GM10248 (cell line): ENCODE results near the gene TMEM120B.

ENCODE experiments used
- CTCF ChIA-PET: fragments of 300-600 bp; sonication (Branson Sonifier 250); formaldehyde crosslinking; extraction: SDS; loops from one replicate; lab custom pipeline; 2021; ENCODE audit warnings: antibody characterized with exemption; lab: Yijun Ruan, JAX
- POLR2A ChIA-PET: fragments of 350-650 bp; sonication (Branson Sonifier 250); formaldehyde crosslinking; extraction: SDS; loops from one replicate; lab custom pipeline; 2020; ENCODE audit warnings: antibody characterized with exemption; lab: Yijun Ruan, JAX
- DNase-seq: peaks from one replicate; pipeline ENCODE4 v3.0.0; 2012; ENCODE audit errors: extremely low spot score
- TF ChIP-seq, protein P1 (sequence below): IDR thresholded peaks from 2 replicates; pipeline ENCODE4 v1.5.1; 2012; ENCODE audit warnings: mild to moderate bottlenecking, low read depth; ENCODE audit errors: extremely low read depth, missing control alignments, control extremely low read depth

TMEM120B gene

DNA sequence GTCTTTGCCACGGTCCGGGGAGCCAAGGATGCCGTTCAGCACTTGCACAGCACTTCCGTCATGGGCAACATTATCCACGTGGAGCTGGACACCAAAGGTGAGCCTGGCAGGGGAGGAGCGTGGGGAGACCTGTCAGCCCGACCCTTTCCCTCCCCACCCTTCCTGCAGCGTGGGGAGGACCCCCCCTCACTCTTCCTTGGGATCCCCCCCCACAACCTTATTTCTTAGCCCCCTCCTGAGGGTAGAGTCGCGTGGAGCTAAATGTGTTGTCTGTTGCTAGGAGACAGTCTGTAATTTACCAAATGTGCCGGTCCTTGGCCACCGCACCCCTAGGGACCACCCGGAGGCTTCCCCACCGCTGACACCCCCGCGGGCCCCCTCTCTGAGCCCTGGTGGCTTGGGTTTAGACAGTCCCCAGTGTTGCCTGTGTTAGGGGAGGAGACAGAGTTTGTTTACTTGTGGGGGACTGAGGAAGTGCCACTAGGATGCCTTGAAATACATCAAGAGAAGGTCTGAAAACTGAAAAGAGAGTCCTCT is 93.5 kb downstream of the TMEM120B start:
- TF ChIP-seq, protein P1, sequence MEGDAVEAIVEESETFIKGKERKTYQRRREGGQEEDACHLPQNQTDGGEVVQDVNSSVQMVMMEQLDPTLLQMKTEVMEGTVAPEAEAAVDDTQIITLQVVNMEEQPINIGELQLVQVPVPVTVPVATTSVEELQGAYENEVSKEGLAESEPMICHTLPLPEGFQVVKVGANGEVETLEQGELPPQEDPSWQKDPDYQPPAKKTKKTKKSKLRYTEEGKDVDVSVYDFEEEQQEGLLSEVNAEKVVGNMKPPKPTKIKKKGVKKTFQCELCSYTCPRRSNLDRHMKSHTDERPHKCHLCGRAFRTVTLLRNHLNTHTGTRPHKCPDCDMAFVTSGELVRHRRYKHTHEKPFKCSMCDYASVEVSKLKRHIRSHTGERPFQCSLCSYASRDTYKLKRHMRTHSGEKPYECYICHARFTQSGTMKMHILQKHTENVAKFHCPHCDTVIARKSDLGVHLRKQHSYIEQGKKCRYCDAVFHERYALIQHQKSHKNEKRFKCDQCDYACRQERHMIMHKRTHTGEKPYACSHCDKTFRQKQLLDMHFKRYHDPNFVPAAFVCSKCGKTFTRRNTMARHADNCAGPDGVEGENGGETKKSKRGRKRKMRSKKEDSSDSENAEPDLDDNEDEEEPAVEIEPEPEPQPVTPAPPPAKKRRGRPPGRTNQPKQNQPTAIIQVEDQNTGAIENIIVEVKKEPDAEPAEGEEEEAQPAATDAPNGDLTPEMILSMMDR = no peak
- ChIA-PET CTCF (interaction anchor here (12.8 kb wide), 1 partner anchor 11 kb away, joined by 565 read pairs; the partner anchor contains the start of gene RHOF), POLR2A (interaction anchor here (0.5 to 1.9 kb wide), 3 partner anchors 12 to 222 kb away, joined by 3 to 7 read pairs (median 3); partner anchors contain the start of gene RHOF)
- no peak for DNase-seq

DNA sequence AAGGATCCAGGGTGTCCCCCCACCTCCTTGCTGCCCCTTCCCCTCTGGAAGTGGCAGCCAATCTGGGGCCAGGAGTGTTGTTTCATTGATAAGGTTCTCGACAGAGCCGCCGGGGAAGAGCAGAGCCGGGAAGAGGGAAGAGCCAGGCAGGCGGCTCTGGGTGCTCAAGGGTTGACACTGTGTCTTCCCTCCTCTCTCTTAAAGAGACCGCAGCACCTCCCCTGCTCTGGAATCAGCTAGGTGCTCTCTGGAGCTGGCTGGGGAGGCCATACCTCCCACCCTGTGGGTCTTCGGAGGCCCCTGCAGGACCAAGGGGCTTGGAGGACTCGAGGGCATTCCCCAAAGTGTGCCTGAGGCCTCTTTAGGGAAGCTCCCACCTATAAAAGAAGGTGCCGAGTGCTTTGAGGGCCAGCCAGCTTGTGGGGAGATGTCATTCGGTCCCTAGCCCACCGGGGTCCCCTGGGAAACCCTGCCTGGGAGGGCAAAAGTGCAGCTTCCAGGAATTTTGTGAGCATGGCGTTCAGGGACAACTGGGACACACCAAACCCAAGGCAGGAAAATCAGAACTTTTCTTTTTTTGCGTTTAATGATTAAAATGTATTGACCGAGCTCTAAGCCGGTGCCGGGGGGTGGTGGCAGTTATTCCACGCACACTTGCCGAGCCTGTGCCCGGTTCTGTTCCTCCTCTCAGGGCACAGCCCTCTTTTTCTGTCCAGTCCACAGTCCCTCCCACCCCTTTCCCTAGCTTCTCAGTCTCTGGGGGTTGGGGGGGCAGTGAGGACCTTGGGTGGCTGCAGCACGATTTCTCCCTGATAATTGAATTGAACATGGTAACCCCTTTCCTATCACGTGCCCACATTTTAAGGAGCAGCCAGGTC is 94.2 kb downstream of the TMEM120B start:
- ChIA-PET CTCF (interaction anchor here (0.8 to 12.8 kb wide), 2 partner anchors 12 to 82 kb away, joined by 4 to 565 read pairs; partner anchors contain the start of genes PSMD9 and RHOF), POLR2A (interaction anchor here (0.5 to 1.9 kb wide), 3 partner anchors 13 to 221 kb away, joined by 3 to 7 read pairs (median 3); partner anchors contain the start of gene RHOF)

DNA sequence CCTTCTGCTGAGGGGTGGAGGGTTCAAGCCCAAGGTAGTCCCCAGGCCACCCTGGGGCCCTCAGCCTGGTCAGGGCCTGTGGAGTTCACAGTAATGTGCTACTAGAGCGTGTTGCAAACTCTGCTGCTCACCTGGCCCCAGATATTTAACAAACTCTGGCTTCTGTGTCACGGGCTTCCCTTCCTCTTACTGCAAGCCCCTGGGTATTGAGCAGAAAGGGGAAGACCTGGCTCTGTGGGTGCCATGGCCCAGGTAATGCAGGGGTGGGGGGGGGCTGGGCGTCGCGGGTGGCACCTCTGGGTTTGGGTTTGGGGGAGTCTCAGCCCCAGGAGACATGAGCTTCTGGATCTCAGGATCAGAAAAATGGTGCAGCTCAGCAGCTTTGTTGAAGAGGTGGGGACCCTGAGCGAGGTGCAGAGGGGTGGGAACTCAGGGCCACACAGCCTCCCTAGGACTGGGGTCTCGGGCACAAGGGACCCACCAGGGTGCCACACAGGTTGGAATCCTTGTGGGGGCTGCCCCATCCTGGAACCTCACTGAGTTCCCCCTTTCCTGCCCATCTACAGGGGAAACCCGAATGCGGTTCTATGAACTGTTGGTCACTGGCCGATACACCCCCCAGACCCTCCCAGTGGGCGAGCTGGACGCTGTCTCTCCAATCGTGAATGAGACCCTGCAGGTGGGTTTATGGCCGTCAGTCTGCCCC is 95.2 kb downstream of the TMEM120B start:
- no peak for DNase-seq
- ChIA-PET POLR2A (interaction anchor here (0.6 to 1.9 kb wide), 2 partner anchors 14 to 18 kb away, joined by 3 to 7 read pairs; partner anchors contain the start of gene RHOF), CTCF (interaction anchor here (12.8 kb wide), 1 partner anchor 13 kb away, joined by 565 read pairs; the partner anchor contains the start of gene RHOF)
- TF ChIP-seq, protein P1 = no peak

More for the DNA sequence above, 94.2 kb downstream of the TMEM120B start:
- DNase-seq = no peak
- TF ChIP-seq, protein P1 = no peak

DNA sequence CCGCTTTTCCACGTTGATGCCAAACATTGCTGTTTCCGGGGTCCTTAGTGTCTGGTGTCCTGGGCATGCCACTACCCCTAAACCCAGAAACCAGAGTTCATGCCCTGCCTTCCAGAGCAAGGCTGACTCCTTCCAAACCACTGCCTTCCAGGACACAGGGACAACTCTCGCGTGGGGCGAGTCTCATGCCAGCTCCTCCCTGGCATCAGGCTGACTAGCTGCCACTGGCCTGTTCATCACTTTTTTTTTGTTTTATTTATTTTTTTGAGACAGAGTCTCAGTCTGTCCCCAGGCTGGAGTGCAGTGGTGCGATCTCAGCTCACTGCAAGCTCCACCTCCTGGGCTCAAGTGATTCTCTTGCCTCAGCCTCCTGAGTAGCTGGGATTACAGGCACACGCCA is 96.1 kb downstream of the TMEM120B start:
- TF ChIP-seq, protein P1 = no peak
- CTCF ChIA-PET = interaction anchor here (4.8 to 12.8 kb wide), 2 partner anchors 14 to 33 kb away, joined by 52 to 565 read pairs; partner anchors contain the start of gene RHOF
- POLR2A ChIA-PET = interaction anchor here (0.6 to 1.4 kb wide), 2 partner anchors 13 to 261 kb away, joined by 4 read pairs; no protein-coding TSS in a partner anchor
- DNase-seq = no peak

DNA sequence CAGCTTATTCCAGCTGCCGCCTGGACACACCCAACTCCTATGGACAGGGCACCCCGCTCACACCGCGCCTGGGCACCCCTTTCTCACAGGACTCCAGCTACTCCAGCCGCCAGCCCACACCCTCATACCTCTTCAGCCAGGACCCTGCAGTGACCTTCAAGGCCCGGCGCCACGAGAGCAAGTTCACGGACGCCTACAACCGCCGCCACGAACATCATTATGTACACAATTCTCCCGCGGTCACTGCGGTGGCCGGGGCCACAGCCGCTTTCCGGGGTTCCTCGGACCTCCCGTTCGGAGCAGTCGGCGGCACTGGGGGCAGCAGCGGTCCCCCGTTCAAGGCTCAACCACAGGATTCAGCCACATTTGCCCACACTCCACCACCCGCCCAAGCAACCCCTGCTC is 97.2 kb downstream of the TMEM120B start:
- POLR2A ChIA-PET = interaction anchor here (0.8 to 2.6 kb wide), 3 partner anchors 11 to 14 kb away, joined by 3 to 10 read pairs (median 4); no protein-coding TSS in a partner anchor
- CTCF ChIA-PET = interaction anchor here (3.2 to 12.8 kb wide), 4 partner anchors 15 to 34 kb away, joined by 24 to 565 read pairs (median 59); partner anchors contain the start of gene RHOF
- DNase-seq = no peak
- TF ChIP-seq, protein P1 = no peak
